Left lung (tissue), 10 donors: Measurements from ENCODE around the gene TBC1D8. TPM values are rescaled to one million over a fixed set of nuclear protein-coding genes. Genes with fewer than 3 reads are reported as not detected.

Source experiments
- ATAC-seq: fragments of 200-7000 bp; cut with Tn5 transposase; one replicate; pipeline ENCODE4 v1.9.1; 2020; ENCODE audit warnings: moderate library complexity
- DNase-seq, 4 donors: peaks; one replicate each; pipeline ENCODE4 v3.0.0-alpha.2; 2013 to 2020
- H3K27ac ChIP-seq, 2 donors: fragments of 200-600 bp; sonication (generic) in 1 of 2; one replicate each; pipeline versions ENCODE4 v1.5.0 to v1.8.0; 2020 to 2021
- H3K27me3 ChIP-seq, 2 donors: fragments of 200-600 bp; sonication (generic) in 1 of 2; one replicate each; pipeline versions ENCODE4 v1.5.0 to v1.8.0; 2020 to 2021
- H3K36me3 ChIP-seq, 2 donors: fragments of 200-600 bp; sonication (generic) in 1 of 2; one replicate each; pipeline versions ENCODE4 v1.5.0 to v1.8.0; 2020 to 2021
- H3K4me1 ChIP-seq, 2 donors: fragments of 200-600 bp; one replicate each; pipeline ENCODE4 v1.8.0; 2021
- H3K4me3 ChIP-seq, 2 donors: fragments of 200-600 bp; sonication (generic) in 1 of 2; one replicate each; pipeline versions ENCODE4 v1.5.0 to v1.8.0; 2020 to 2021; ENCODE audit warnings: mild to moderate bottlenecking in 1 of 2
- H3K9me3 ChIP-seq, 2 donors: fragments of 200-600 bp; sonication (generic) in 1 of 2; one replicate each; pipeline versions ENCODE4 v1.5.0 to v1.8.0; 2020 to 2021
- intact Hi-C, 2 donors: fragments of 100-400 bp; cut with DNase I; formaldehyde crosslinking; loops; one replicate each; pipeline versions ENCODE4 v1.11.2 to v1.14.2; 2022
- polyA plus RNA-seq, 6 donors: library from polyadenylated mRNA; unstranded; fragments of 120-200 nt; gene quantifications; one replicate each; pipeline ENCODE4 v1.2.1, GENCODE V29; 2013; ENCODE audit not compliant: insufficient read length in 6 of 6
- total RNA-seq, 2 donors: library from RNA; stranded (reverse); fragmentation: NEBNext Ultra II Directional; extraction: Animal tissue kit (Norgen Biotek cat#: 25700); gene quantifications; one replicate each; pipeline ENCODE4 v1.2.1, GENCODE V29; 2021
- TF ChIP-seq, protein P1 (sequence below), 2 donors: fragments of 200-600 bp; sonication (generic) in 1 of 2; IDR thresholded peaks; one replicate each; pipeline versions ENCODE4 v1.5.0 to v1.8.0; 2021; ENCODE audit warnings: antibody characterized with exemption in 2 of 2
- donor health status: DM: no; HTN: yes; CAD: no.
- donor health status: DM: no; HTN: no; CAD: no.

TBC1D8 gene
- total and polyA plus RNA-seq, 8 donors = 11.7 to 36.5 (median 32.1) TPM

DNA sequence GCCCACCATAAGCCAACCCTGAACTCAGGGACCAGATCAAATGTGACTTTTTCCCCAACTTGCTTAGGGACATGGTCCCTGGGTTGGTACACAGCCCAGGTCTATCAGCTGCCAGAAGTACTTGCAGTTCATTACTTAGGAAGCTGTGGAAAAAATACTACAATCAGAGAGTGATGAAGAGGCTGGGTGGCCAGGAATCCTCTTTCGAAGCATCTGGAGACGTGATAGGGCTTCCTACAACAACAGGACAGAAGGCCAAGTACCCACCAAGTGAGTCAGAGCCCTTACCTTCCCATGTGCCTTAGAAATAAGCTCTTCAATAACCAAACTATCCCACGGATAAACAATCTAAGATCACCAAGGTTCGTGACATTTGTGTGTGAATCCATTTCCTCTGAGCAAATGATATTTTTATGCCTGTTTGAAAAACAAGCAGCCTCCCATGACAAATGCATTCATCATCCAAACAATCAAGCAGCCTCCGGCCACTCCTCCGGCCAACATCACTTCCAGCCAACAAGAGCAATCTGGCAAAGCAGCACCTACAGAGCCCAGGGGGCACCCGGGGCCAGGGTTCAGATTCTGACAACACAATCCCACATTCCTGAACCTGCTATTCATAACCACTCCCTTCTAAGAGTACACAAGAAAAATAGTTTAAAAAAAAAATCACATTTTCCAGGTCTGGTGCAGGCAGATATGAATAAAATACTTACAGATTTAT is 26.4 kb downstream of the TBC1D8 start:
- intact Hi-C loops = no loop called here
- H3K4me3 ChIP-seq = no peak overlapping the region
- H3K27ac ChIP-seq = peak overlapping the region; percentile 53 to 67
- TF ChIP-seq, protein P1, sequence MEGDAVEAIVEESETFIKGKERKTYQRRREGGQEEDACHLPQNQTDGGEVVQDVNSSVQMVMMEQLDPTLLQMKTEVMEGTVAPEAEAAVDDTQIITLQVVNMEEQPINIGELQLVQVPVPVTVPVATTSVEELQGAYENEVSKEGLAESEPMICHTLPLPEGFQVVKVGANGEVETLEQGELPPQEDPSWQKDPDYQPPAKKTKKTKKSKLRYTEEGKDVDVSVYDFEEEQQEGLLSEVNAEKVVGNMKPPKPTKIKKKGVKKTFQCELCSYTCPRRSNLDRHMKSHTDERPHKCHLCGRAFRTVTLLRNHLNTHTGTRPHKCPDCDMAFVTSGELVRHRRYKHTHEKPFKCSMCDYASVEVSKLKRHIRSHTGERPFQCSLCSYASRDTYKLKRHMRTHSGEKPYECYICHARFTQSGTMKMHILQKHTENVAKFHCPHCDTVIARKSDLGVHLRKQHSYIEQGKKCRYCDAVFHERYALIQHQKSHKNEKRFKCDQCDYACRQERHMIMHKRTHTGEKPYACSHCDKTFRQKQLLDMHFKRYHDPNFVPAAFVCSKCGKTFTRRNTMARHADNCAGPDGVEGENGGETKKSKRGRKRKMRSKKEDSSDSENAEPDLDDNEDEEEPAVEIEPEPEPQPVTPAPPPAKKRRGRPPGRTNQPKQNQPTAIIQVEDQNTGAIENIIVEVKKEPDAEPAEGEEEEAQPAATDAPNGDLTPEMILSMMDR (IDR thresholded peaks at IDR 0.05) = no peak
- peaks cover 21 to 73% of the 10 kb centered on the region in 2 donors for H3K4me1 ChIP-seq
- no peaks in the 10 kb centered on the region for H3K9me3 ChIP-seq
- ATAC-seq (peak; percentile 77), DNase-seq (peak in 1 of 4 donors; percentile 54)
- no peaks in the 10 kb centered on the region for H3K27me3 ChIP-seq
- no peaks in the 10 kb centered on the region for H3K36me3 ChIP-seq

DNA sequence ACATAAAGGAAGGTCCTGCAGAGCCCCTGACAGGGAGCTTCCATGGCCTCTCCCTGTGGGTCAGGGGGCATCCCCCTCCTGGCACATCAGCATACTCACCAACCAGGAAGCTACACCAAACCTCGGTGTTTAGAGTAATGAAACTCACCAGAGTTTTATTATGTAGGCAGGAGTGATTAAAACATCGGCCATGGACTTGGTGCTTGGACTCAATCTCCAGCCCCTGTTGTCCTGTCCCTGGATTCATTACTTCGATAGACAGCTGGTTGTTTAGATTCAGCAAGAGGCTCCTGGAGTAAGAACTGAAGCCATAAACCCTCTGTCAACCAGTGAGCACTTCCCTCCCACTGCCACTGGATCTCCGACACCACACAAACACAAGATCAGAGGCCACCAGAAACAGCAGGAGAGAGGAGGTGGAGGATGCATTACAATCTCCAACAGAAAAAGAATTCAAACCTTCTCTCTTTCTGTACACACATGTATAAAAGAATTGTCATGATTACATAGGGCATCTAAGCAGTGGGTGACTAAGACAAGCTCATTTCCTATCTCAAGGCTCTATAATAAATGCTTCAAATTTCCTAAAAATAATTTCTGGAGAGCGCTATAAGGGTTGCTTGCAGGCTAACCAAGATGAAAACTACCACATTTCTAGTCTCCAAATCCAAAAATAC is 27.2 kb downstream of the TBC1D8 start:
- Histone ChIP-seq H3K4me1 (peaks cover 21 to 81% of the 10 kb centered on the region in 2 donors), H3K9me3 (no peaks in the 10 kb centered on the region), H3K27ac (peak overlapping the region; percentile 53 to 67), H3K4me3 (no peak overlapping the region), H3K27me3 (no peaks in the 10 kb centered on the region), H3K36me3 (no peaks in the 10 kb centered on the region)
- ATAC-seq = no peak
- no peak for DNase-seq
- TF ChIP-seq, protein P1 (IDR thresholded peaks at IDR 0.05) = no peak
- intact Hi-C loops = no loop called here

DNA sequence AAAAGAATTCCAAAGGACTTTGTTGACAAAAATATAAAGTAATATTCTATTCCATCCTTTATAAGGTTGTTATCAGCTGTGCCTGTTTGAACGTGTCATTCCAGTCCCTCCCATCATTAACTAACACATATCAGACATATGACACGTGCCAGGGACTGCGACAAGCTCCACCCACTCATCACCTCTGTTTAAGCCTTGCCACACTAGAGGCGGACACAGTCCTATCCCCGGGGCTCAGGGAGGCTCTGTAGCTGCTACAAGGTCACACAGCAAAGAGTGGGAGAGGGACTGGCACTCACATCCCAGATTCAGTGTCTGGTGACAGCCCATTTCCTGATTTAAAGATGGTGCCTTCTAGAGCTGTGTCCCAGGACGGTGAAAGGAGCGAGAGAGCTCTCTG is 30.0 kb downstream of the TBC1D8 start:
- peak overlapping the region in 1 of 2 donors; percentile 74 for H3K27ac ChIP-seq
- DNase-seq = no peak
- H3K36me3 ChIP-seq = no peaks in the 10 kb centered on the region
- H3K4me1 ChIP-seq = peaks cover 23 to 85% of the 10 kb centered on the region in 2 donors
- H3K27me3 ChIP-seq = no peaks in the 10 kb centered on the region
- intact Hi-C loops = no loop called here
- no peak overlapping the region for H3K4me3 ChIP-seq
- ATAC-seq = no peak
- no peaks in the 10 kb centered on the region for H3K9me3 ChIP-seq
- TF ChIP-seq, protein P1 (IDR thresholded peaks at IDR 0.05) = no peak

DNA sequence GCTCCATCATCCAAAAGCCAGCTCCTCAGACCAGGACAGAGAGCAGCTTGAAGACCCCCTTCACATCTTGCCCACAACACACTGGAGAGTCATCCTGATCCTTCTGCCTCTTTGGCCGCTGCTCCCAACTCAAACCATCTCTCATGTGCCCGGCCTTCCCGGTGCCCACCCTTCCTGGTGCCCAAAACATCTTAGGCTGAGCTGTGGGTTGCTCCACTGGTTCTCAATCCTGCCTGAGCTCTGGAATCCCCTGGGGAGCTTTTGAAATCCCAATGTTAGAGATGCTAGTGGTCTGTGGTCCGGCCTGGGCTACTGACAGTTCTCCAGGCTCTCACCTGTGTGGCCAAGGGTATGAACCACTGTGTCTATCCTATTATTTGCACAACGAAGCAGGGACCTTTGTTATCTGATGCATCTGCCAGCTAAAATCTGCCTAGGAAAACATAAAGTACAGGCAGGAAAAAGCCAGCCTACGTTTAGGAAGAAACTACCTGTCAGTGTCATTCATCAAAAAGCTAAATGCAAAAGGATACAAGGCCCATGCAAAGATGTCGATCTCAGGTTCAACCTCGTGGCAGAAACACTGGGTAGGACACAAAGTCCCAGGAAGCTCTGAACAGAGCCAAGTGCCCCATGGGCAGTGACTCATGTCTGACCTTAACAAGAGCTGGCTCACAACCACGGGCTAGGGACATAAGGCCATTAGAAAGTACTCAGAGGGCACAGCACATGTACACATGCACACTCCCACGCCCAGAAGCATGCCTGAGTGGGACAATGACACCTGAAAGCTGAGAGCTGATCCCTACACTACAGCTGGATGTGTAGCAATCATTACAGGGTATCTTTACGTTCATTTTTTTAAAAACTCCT is 30.8 kb downstream of the TBC1D8 start:
- H3K27ac ChIP-seq = peak overlapping the region; percentile 44 to 74
- intact Hi-C loops = no loop called here
- ATAC-seq = peak; percentile 87
- no peaks in the 10 kb centered on the region for H3K27me3 ChIP-seq
- DNase-seq = peak in 1 of 4 donors; percentile 83
- no peaks in the 10 kb centered on the region for H3K36me3 ChIP-seq
- H3K4me1 ChIP-seq = peaks cover 17 to 85% of the 10 kb centered on the region in 2 donors
- no peaks in the 10 kb centered on the region for H3K9me3 ChIP-seq
- TF ChIP-seq, protein P1 (IDR thresholded peaks at IDR 0.05) = no peak
- no peak overlapping the region for H3K4me3 ChIP-seq
